DMS 273 (cell line): ENCODE results near the gene RBMS3.
"Not testable (repeated sequence)": the region's sequence is repeated elsewhere in the genome, so short reads cannot be mapped to it uniquely, and the experiment has no call there.

ENCODE experiments used
- DNase-seq: peaks from one replicate; lab custom pipeline; 2025; ENCODE audit not compliant: unreplicated experiment; lab: John Stamatoyannopoulos, UW

Gene RBMS3

GRCh38 chr3:29649815-29650547 lies 369.1 kb downstream of the RBMS3 start:
- DNase-seq = no peak

- no peak for DNase-seq
Measured at GRCh38 chr3:29653680-29654079, 372.8 kb downstream of the RBMS3 start.

GRCh38 chr3:29655015-29655747 lies 374.3 kb downstream of the RBMS3 start:
- no peak for DNase-seq

GRCh38 chr3:29665688-29666087 lies 384.8 kb downstream of the RBMS3 start:
- no peak for DNase-seq

- DNase-seq = no peak
Measured at GRCh38 chr3:29668233-29668632, 387.4 kb downstream of the RBMS3 start.

- peak; percentile 1 for DNase-seq
Measured at GRCh38 chr3:29668728-29669127, 387.9 kb downstream of the RBMS3 start.

GRCh38 chr3:29670476-29670875 lies 389.6 kb downstream of the RBMS3 start:
- DNase-seq = not testable (repeated sequence)

- DNase-seq = no peak
Measured at GRCh38 chr3:29677421-29677820, 396.6 kb downstream of the RBMS3 start.

GRCh38 chr3:29679944-29680343 lies 399.1 kb downstream of the RBMS3 start:
- no peak for DNase-seq

GRCh38 chr3:29683018-29683993 lies 402.4 kb downstream of the RBMS3 start:
- DNase-seq = peak; percentile 1

- no peak for DNase-seq
Measured at GRCh38 chr3:29686889-29687592, 406.2 kb downstream of the RBMS3 start.

GRCh38 chr3:29690686-29691353 lies 409.9 kb downstream of the RBMS3 start:
- DNase-seq = no peak

GRCh38 chr3:29693863-29694262 lies 413.0 kb downstream of the RBMS3 start:
- DNase-seq = no peak

GRCh38 chr3:29694331-29694730 lies 413.5 kb downstream of the RBMS3 start:
- DNase-seq = no peak

- no peak for DNase-seq
Measured at GRCh38 chr3:29694783-29695182, 413.9 kb downstream of the RBMS3 start.

- DNase-seq = no peak
Measured at GRCh38 chr3:29695201-29695600, 414.3 kb downstream of the RBMS3 start.

- DNase-seq = no peak
Measured at GRCh38 chr3:29695643-29696198, 414.9 kb downstream of the RBMS3 start.

GRCh38 chr3:29696311-29696710 lies 415.4 kb downstream of the RBMS3 start:
- no peak for DNase-seq

- DNase-seq = no peak
Measured at GRCh38 chr3:29697989-29698388, 417.1 kb downstream of the RBMS3 start.

GRCh38 chr3:29700256-29700655 lies 419.4 kb downstream of the RBMS3 start:
- no peak for DNase-seq
